DMS 273 treated with DMSO at 0.1 percent for 48 hours (cell line): ENCODE data around the gene SCYGR4.
"Not testable (repeated sequence)": the region's sequence is repeated elsewhere in the genome, so short reads cannot be mapped to it uniquely, and the experiment has no call there.

Experiments used
- DNase-seq: peaks from one replicate; lab custom pipeline; 2025; lab: John Stamatoyannopoulos, UW

SCYGR4 gene

DNA sequence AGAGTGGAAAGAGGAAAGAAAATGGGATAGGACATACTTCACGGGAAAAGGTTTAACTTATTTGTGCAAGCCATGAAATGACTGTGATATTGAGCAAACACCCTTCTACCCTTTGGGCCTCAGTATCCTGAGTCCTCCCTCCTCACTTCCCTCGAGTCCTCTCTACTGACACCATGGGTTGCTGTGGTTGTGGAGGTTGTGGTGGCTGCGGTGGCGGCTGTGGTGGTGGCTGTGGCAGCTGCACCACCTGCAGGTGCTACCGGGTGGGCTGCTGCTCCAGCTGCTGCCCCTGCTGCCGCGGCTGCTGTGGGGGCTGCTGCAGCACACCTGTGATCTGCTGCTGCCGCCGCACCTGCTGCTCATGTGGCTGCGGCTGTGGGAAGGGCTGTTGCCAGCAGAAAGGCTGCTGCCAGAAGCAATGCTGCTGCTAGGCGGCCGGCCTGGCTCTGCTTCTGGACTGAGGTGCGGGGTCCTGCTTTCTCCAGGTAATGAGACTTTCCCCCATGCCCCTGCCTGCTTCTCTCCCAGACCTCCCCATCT is 49.4 kb downstream of the SCYGR4 start, which contains the start of gene SCYGR5:
TSS of gene SCYGR5 (plus strand) at position 174 of the 540 bp plus-strand sequence. CDS start at position 174, 0 bp downstream.
- not testable (repeated sequence) for DNase-seq
